ENCODE measurements around the gene TRMT1. TPM values are rescaled to one million over a fixed set of nuclear protein-coding genes. Genes with fewer than 3 reads are reported as not detected.

Gene TRMT1
- polyA plus RNA-seq, 3 donors = 14.5 to 94.7 (median 14.5) TPM

DNA sequence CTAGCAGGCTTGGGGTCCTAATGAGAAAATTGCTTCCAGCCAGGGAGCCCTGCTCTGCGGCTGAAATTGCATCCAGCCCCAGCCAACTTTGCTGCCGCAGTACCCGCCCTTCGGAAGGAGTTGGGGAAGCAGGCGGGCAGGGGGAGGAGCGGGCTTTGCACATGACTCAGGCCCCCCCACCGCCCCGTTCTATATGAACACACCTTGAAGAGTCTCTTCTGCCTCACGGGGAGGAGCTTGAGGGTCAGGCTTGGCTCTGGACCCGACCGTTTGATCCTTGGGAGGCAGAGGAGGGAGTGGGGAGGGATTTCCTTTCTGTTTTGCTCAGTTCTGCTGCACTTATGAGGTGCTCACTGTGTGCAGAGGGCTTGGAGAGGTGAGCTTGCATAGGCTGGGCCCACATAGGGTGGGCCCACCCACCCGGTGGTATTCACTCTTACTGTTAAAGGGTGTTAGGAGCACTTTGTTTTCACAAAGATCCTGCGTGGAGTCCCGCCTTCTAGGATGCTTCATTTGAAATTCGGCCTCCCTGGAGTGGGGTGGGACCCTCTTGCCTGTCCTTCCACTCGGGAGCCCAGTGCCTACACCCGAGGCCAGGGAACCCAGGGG is 60.4 kb downstream of the TRMT1 start:
- DNase-seq = no peak
- no peaks in the 10 kb centered on the region for H3K79me2 ChIP-seq (ENCODE audit: insufficient read depth, low read length)
- H3K27me3 Mint-ChIP-seq (ENCODE audit: low read depth in 3 of 3) = peaks cover 24 to 37% (median 28%) of the 10 kb centered on the region in 3 donors

DNA sequence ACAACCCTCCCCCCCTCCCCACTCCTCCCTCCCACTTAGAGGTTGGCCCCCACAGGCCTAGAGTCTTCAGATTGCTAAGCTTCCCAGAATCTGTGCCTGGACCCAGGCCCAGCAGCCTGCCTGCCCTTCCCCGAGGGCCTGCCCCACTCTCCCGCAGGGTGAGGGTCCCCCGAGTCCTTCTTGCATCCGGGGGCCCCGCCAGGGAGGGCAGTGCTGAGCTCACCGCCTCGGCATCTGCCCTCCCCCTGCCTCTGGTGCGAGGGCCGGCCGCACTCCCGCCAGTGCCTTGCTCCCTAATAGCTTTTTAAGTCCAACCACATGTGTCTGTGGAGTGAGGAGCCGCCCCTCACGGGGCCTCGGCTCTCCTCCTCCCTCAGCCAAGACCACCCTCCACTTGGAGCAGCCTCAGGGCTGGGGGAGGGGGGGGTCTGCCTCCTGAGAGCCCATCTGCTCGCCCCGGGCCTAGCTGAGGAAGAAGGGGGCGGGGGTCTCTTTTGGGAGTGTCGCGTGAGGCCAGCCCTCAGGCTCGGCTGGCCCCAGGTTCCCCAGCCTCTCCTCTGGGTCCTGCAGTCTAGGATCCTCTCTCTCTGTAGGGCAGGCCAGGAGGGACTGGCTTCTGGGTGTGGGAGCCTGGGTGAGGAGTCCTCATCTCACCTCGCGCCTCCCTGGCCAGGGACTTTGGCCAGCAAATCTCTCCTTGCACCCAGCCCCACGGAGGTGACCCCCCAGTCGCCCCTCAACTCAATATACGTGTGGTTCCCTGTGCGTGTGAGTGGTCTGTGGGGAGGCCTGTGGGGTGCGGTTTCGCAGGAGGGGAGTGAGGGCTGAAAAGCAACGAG is 61.1 kb downstream of the TRMT1 start:
- H3K27me3 ChIP-seq (ENCODE audit: control insufficient read depth in 2 of 2, insufficient read depth in 2 of 2, low read length in 2 of 2) = peaks cover 0 to 11% of the 10 kb centered on the region in 2 donors
- no peak overlapping the region for H2AFZ ChIP-seq (ENCODE audit: insufficient read depth, low read depth, low read length, poor library complexity, severe bottlenecking)
- H3K36me3 Mint-ChIP-seq = no peaks in the 10 kb centered on the region
- H3K4me3 ChIP-seq (replicated peaks in 1 of 3; ENCODE audit: low read depth in 2 of 3, low read length in 3 of 3) = no peak overlapping the region
- no peaks in the 10 kb centered on the region for H3K79me2 ChIP-seq (ENCODE audit: insufficient read depth, low read length)
- no peaks in the 10 kb centered on the region for H3K9me3 ChIP-seq (replicated peaks in 1 of 2; ENCODE audit: control insufficient read depth in 1 of 2, insufficient read depth in 1 of 2, low read length in 2 of 2)
- H3K36me3 ChIP-seq (replicated peaks in 1 of 2; ENCODE audit: control insufficient read depth in 1 of 2, insufficient read depth in 2 of 2, low read length in 2 of 2) = no peaks in the 10 kb centered on the region
- no peak overlapping the region for H3K4me2 ChIP-seq (replicated peaks; ENCODE audit: extremely low read depth, low read length, poor library complexity, severe bottlenecking)
- H3K4me1 Mint-ChIP-seq = peaks cover 15% of the 10 kb centered on the region
- TF ChIP-seq, protein P1, sequence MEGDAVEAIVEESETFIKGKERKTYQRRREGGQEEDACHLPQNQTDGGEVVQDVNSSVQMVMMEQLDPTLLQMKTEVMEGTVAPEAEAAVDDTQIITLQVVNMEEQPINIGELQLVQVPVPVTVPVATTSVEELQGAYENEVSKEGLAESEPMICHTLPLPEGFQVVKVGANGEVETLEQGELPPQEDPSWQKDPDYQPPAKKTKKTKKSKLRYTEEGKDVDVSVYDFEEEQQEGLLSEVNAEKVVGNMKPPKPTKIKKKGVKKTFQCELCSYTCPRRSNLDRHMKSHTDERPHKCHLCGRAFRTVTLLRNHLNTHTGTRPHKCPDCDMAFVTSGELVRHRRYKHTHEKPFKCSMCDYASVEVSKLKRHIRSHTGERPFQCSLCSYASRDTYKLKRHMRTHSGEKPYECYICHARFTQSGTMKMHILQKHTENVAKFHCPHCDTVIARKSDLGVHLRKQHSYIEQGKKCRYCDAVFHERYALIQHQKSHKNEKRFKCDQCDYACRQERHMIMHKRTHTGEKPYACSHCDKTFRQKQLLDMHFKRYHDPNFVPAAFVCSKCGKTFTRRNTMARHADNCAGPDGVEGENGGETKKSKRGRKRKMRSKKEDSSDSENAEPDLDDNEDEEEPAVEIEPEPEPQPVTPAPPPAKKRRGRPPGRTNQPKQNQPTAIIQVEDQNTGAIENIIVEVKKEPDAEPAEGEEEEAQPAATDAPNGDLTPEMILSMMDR (IDR thresholded peaks at IDR 0.05) = no peak
- H3K27ac Mint-ChIP-seq = no peak overlapping the region
- H3K27ac ChIP-seq (ENCODE audit: low read depth in 1 of 2, low read length in 2 of 2) = no peak overlapping the region
- no peak overlapping the region for H3K4me3 Mint-ChIP-seq
- peaks cover 8 to 12% of the 10 kb centered on the region in 2 donors for H3K4me1 ChIP-seq (ENCODE audit: control insufficient read depth in 1 of 2, insufficient read depth in 2 of 2, low read length in 2 of 2)
- WGBS (ENCODE audit: insufficient coverage) = 52% methylated on average over 16 of the region's 29 CpGs
- intact Hi-C loops (cut with micrococcal nuclease) = no loop called here
- peaks cover 13% of the 10 kb centered on the region for H4K20me1 ChIP-seq (ENCODE audit: insufficient read depth, low read length)
- no peak overlapping the region for H3K9ac ChIP-seq (ENCODE audit: insufficient read depth, low read length, poor library complexity, severe bottlenecking)
- peaks cover 20 to 34% (median 21%) of the 10 kb centered on the region in 3 donors for H3K27me3 Mint-ChIP-seq (ENCODE audit: low read depth in 3 of 3)
- peaks cover 0 to 4% (median 0%) of the 10 kb centered on the region in 7 donors for H3K9me3 Mint-ChIP-seq
- DNase-seq = no peak

More for the DNA sequence above, 60.4 kb downstream of the TRMT1 start:
- Histone ChIP-seq H3K4me1 (ENCODE audit: control insufficient read depth in 1 of 2, insufficient read depth in 2 of 2, low read length in 2 of 2) (peaks cover 16 to 19% of the 10 kb centered on the region in 2 donors), H3K9ac (ENCODE audit: insufficient read depth, low read length, poor library complexity, severe bottlenecking) (no peak overlapping the region), H4K20me1 (ENCODE audit: insufficient read depth, low read length) (peaks cover 9% of the 10 kb centered on the region), H3K27me3 (ENCODE audit: control insufficient read depth in 2 of 2, insufficient read depth in 2 of 2, low read length in 2 of 2) (peaks cover 0 to 14% of the 10 kb centered on the region in 2 donors), H3K36me3 (replicated peaks in 1 of 2; ENCODE audit: control insufficient read depth in 1 of 2, insufficient read depth in 2 of 2, low read length in 2 of 2) (no peaks in the 10 kb centered on the region), H3K9me3 (replicated peaks in 1 of 2; ENCODE audit: control insufficient read depth in 1 of 2, insufficient read depth in 1 of 2, low read length in 2 of 2) (no peaks in the 10 kb centered on the region), H2AFZ (ENCODE audit: insufficient read depth, low read depth, low read length, poor library complexity, severe bottlenecking) (no peak overlapping the region), H3K4me3 (replicated peaks in 1 of 3; ENCODE audit: low read depth in 2 of 3, low read length in 3 of 3) (no peak overlapping the region), H3K4me2 (replicated peaks; ENCODE audit: extremely low read depth, low read length, poor library complexity, severe bottlenecking) (no peak overlapping the region), H3K27ac (ENCODE audit: low read depth in 1 of 2, low read length in 2 of 2) (no peak overlapping the region)
- no peaks in the 10 kb centered on the region for H3K36me3 Mint-ChIP-seq
- no peak overlapping the region for H3K27ac Mint-ChIP-seq
- WGBS (ENCODE audit: insufficient coverage) = 70% methylated on average over 14 of the region's 17 CpGs
- TF ChIP-seq, protein P1 (IDR thresholded peaks at IDR 0.05) = no peak
- H3K4me3 Mint-ChIP-seq = no peak overlapping the region
- peaks cover 0 to 4% (median 0%) of the 10 kb centered on the region in 7 donors for H3K9me3 Mint-ChIP-seq
- intact Hi-C loops (cut with micrococcal nuclease) = no loop called here
- H3K4me1 Mint-ChIP-seq = peaks cover 20% of the 10 kb centered on the region

Other genes starting within 250 kb of the TRMT1 start
- gene DNASE2, start 235.3 kb downstream of the TRMT1 start, polyA plus RNA-seq = 10 to 100 TPM; 38.8 to 91.6 (median 44.8) TPM
- gene KLF1, start 229.5 kb downstream of the TRMT1 start, polyA plus RNA-seq = under 1 TPM; 0.24 to 0.45 (median 0.28) TPM
- gene GCDH, start 225.6 kb downstream of the TRMT1 start, polyA plus RNA-seq = 10 to 100 TPM in 1 of 3 donors, 1 to 10 TPM in 2; 7.3 to 30.5 (median 9.6) TPM
- gene SYCE2, start 197.4 kb downstream of the TRMT1 start, polyA plus RNA-seq = under 1 TPM in 1 of 3 donors, not detected in 2; 0.35 TPM
- gene FARSA, start 183.0 kb downstream of the TRMT1 start, polyA plus RNA-seq = 10 to 100 TPM; 29.0 to 49.2 (median 47.9) TPM
- 100 to 1,000 TPM; 109 to 441 (median 133) TPM for gene CALR, start 178.1 kb downstream of the TRMT1 start, polyA plus RNA-seq
- gene RAD23A, start 170.9 kb downstream of the TRMT1 start, polyA plus RNA-seq = 10 to 100 TPM; 45.5 to 88.0 (median 55.3) TPM
- gene GADD45GIP1, start 159.5 kb downstream of the TRMT1 start, polyA plus RNA-seq = 10 to 100 TPM in 2 of 3 donors, 1 to 10 TPM in 1; 8.3 to 42.4 (median 31.6) TPM
- gene DAND5, start 147.2 kb downstream of the TRMT1 start, polyA plus RNA-seq = not detected
- 1 to 10 TPM in 1 of 3 donors, under 1 TPM in 2; 0.25 to 3.7 (median 0.90) TPM for gene NFIX, start 121.3 kb downstream of the TRMT1 start, polyA plus RNA-seq
- gene LYL1, start 13.9 kb downstream of the TRMT1 start, polyA plus RNA-seq = 10 to 100 TPM; 35.7 to 51.1 (median 37.1) TPM
- gene NACC1, start 1.5 kb upstream of the TRMT1 start, polyA plus RNA-seq = 10 to 100 TPM in 1 of 3 donors, 1 to 10 TPM in 2; 1.1 to 20.1 (median 2.2) TPM
- gene STX10, start 33.6 kb upstream of the TRMT1 start, polyA plus RNA-seq = 100 to 1,000 TPM; 158 to 392 (median 172) TPM
- 100 to 1,000 TPM; 355 to 804 (median 601) TPM for gene IER2, start 33.7 kb upstream of the TRMT1 start, polyA plus RNA-seq

Data from CD14-positive monocyte (primary cell).